NCI-H146 treated with DMSO at 0.1 percent for 48 hours (cell line): ENCODE results near the gene NCK2.

Experiments
- DNase-seq: peaks from one replicate; lab custom pipeline; 2025; ENCODE audit not compliant: unreplicated experiment; lab: John Stamatoyannopoulos, UW

The NCK2 gene

DNA sequence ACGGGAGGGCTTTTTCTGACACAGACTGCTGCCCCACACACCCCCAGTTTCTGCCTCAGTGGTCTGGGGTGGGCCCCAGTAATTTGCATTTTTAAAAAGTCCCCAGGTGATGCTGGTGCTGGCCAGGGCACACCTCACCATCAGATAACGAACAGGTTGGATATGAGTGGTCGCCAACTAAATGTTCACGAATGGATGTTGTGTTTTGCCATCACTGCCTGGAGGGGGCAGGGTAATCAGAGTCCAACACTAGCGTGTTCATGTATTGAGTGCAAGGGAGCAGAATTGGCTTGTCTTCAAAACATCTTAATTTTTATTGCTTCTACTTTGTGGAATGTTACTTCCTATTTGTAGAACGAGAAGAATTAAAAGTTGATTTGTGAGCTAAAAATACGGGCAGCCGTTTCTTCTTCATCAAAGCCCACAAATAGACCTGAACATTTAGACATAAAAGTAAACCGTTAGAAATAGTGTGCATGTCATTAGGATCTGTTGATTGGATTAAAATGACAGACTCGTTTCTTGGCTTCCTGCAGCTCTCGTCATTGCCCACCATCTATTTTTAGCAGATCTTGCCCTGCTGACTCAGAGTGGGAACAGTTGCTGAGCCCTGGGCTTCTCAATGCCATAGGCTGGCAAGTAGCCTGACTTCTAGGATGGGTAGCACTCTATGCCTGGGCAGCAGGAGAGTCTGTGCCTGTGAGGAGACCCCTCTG, 45.2 kb downstream of the NCK2 start:
- no peak for DNase-seq

DNA sequence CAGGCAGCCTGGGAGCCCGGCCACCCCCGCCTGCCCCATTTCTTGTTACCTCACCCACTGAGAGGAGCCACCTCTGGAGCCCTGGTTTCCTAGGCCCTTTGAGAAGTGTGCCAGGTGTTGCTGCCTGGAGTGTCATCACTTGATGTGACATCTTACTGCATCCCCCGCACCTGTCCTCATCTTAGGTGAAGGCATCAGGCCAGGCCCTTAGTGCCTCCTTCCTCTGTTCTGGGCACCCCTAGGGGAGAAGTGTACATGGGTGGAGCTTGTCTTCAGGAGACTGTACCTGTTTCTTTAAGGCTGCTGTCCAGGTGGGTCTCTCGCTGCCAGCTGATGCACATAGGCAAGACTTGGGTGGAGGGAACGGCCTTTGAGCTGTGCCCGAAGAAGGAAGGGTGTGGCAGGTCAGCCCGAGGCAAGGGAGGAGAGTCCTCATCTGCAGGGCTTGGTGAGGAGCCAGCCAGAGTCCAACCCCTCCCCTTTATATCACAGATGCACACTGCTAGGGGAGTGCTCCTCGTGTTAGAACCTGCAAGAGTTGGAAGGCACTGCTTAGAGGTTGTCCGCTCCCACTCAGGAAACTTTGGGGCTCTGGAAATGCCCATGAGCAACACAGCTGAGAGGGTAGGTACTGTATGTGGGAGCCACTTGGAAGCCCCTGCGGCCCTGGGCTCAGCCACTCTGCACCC, 45.9 kb downstream of the NCK2 start:
- no peak for DNase-seq

DNA sequence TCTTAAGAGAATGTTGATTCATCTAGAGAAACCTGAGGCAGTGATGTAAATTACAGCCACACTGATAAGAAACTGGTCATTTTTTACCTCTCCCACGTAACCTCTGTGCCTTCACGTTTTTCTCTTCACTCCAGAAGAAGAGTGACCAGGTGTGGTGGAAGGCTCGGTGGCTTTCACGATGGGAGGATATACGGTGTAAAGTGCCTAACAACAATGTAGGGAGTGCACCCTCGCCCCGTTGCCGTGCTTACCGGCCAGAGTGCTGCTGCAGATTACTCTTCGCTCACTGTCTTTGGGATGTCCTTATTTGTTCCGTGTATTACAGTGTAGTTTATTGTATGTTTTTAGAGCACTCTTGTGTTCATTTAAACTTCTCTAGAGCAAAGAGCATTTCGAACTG, 46.5 kb downstream of the NCK2 start:
- DNase-seq: no peak

DNA sequence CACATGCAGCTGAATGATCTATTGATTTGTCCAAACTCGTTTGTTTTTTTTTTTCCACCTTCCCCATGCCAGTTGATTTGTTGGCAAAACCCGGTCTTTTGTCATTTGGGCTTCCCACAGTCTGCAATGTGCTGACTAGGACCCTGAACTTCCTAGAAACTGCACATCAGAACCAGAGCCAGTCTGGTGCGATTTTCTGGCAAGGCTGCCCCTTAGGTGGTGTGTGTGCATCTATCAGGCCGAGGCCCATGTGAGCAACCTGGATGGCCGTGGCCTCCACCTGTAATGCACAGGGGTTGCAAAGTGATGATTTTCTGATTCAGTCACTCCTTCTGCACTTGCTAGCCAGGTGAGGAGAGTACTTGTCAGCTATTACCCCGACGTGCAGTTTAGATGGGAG, 47.8 kb downstream of the NCK2 start:
- DNase-seq: no peak

DNA sequence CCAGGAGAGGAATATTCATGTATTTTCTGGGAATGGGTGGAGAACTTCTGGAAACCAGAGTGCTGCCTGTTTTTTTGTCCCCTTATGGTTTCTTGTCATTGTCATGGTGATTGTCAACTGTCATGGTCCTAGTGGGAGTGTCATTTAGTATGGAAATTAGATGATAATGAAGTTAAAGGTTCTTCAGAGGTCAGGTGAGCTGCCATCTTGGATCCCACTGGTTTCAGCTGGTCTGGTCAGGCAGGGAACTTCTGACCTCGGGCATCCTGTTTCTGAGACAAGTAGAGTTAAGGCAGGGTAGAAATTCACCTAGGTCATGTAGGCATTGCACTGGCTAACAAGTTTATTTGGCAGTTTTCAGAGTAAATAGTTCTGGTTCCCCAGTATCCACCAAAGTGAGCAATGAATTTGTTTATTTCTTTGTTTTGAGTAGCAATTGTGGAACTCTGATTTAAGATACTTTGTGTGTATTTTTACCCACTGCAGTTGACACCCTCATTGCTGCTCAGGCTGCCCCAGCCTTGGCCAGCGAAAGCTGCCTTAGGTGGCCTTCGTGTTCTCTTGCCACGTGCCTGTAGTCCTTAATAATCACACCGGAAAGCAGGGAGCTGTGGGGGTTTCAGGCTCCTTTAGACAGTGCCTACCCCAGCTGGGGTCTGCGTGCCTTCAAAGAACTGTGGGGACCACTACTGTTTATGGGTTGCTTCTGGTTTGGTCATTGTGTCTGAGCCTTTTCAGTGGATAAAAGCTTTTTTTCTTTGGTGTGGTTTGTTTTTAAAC, 48.7 kb downstream of the NCK2 start:
- no peak for DNase-seq

DNA sequence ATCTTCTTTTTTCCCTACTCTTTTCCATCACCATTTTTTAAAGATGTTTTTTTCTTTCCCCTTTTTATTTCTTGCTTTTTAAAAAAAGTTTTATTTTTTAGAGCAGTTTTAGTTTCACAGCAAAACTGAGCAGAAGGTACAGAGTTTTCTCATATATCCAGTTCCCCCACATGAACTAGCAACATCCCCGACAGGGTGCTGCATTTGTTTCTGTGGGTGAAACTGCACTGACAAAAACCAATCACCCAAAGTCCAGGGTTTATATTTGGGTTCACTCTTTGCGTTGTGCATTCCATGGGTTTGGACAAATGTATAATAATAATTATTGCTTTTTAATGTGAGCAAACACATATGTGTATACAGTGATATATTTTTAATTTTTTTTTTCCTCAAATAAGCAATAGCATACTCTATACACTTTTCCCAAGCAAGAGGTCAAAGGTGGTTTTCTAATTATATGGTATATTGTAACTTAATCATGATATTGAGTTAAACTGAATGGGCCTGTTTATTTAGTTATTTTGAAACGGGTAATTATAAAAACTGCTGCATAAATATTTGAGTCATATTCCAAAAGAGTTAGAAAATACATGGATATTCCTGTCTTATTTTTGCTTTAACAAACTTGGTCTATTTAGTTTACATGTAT, 50.3 kb downstream of the NCK2 start:
- peak; percentile 89 for DNase-seq

DNA sequence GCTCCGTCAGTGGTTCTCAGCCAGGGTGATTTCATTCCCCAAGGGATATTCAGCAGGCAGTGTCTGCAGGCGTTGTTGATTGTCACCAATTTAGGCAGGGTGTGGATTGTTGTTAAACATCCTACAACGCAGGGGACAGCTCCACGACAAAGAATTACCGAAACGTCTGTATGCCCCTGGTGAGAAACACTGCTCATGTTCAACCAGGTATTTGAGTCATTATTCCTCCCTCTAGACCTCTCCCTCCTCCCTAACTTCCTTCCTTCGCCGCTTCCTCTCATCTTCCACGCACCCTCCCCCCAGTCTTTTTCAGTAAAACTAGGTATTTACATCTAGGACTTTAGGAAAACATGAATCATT, 50.8 kb downstream of the NCK2 start:
- DNase-seq: peak; percentile 89

DNA sequence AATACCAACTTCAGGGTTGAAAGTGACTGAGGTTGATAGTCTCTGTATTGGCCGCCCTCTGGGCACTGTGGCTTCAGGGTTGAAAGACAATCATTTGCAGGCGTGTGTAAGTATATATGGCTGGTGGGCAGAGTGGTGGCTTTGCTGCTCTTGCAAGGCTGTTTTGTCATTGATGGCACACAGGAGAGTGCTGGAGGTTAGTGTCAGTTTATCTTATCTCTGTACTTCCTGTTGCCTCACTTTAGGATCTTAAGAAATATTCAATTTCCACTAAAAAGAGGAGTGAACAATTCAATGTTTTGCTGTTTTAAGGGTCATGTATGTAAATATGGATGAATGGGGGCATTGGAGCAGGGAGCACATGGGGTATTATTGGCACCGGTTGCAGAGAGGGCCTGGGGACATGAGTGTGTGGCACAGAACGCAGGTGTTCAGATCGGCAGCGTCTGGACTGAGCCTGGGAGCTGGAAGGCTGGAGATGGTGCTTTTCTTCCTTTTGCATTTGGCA, 51.5 kb downstream of the NCK2 start:
- DNase-seq: no peak

DNA sequence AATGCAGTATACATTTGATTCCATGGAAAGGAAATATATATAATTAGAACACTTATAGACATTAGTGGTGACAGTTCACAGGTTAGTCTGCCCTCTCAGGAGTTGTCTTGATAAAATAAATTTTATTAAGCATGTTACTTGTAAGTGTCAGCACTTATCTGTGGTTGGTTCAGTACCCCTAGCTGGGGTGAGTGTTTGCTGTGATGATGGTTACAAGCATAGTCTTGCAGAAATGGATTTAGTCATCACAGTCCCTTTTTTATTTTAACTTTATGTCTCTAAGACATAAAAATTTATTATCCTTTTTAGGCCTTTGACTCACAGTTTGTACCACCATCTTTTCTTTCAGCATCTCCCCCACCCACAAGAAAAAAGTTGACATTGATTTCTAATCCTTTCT, 52.1 kb downstream of the NCK2 start:
- DNase-seq: no peak

DNA sequence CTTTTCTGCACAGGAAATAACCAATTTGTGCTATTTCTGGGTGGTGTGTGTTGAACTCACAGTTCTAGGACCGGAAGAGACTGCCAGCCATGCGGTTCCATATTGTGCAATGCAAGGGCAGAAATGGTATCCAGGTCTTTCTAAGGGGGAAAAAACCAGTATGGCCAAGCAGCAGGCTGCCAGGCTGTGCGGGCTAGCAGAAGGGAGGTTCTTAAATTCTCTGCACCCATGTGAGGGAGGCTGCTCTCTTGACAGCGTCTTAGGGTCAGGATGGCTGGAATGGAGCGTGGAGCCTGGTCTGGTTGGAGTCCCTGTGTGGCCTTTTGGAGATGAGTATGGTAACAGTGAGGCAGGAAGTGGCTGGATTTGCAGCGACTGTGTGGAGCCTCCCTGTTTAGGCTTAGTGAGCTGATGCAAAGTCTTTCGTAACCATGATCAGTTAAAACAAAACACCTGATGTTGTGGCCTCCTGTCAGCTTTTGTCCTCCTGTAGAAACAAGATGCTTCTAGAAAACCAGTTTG, 52.6 kb downstream of the NCK2 start:
- no peak for DNase-seq

DNA sequence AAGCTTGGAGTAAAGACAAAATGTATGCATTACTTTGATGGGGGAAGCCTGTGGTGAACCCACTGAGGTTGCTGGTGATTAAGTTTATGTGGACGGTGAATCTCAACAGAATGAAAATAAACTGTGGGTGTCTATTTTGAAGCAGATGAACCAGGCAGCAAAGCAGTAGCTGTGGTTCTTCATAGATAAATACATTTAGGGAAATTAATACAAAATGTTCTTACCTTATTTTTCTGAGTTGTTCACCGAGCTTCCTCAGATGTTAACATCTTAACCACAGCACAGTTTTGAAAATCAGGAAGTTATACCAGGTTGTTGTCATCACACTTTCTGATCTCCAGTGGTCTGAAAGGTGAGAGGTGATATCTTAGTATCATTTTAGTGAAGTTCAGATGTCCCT, 53.9 kb downstream of the NCK2 start:
- DNase-seq: no peak

DNA sequence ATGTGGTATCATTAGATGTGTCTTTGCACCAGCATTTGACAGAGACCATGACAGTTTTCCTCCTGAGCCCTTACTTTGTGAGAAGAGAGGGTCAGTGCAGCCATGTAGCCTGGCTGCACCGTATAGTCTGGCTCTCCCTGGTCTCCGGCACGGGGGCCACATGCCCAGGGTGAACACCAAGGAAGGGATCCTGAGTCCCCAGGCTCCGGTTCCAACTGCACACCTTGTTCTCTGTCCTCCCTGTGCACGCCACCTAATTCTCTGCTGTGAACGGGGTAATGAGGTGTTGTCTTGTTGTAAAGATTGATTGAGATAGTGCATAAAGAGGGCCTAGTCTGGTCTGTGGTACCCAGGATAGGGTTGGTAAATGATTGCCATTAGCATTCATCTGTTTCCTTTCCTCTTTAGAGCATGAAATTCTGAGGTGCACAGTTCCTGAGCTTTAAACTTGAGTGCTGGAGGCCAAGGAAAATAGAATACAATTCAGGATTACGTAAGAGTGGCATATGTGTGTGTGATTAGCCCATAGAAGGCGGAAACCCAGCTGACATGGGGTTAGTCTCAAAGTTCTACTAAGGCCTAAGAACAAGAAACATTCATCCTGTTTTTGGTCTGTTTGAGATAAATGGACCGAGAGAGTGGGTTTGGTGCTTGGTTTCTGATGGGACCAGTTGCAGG, 55.5 kb downstream of the NCK2 start:
- DNase-seq: no peak

DNA sequence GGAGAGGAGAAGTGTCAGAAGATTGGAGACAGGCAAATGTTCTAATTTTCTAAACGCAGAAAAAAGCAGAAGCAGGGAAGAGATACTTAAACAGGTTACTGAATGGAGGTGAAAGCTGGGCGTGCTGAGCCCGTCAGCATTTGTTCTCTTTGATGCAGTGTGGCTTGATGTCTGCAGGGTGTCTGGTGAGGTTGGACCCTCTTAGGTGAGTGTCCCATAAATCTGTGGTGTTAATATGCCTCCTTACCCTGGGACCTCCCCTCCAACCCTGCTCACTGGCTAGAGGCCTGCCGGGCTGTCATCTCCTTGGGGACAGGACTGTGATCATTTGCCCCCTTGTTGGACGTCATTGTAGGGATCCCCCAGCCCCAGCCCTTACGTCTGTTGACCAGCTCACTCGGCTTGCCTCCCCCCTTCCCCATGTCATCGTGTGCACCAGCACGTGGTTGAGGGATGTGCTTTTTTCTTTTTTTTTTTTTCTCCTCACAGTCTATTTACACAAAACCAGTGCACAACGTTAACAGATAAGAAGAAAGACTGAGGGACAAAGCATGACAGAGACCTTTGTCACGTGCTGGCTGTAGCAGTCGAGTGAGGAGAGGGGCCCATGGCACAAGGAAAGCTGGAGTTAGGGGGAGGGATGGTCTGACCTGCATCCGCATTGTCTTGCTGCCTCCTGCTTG, 56.4 kb downstream of the NCK2 start:
- DNase-seq: no peak

DNA sequence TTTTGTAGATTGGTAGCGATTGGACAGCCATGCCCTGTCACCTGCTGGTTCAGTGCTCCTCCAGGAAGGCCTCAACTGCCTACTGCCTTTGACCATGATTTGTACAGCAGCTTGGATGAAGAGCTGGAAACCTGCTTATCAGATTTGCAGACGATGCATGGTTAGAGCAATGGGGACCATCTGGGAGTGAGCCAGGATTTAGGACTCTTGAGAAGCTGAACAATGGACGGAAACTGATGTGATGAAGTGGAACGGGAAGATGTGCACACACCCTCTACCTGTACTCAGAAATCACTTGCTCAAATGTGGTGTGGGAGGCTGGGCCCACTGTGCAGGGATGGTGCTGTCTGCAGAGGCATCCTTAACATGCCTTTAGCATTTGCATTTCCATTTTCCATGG, 57.2 kb downstream of the NCK2 start:
- no peak for DNase-seq

DNA sequence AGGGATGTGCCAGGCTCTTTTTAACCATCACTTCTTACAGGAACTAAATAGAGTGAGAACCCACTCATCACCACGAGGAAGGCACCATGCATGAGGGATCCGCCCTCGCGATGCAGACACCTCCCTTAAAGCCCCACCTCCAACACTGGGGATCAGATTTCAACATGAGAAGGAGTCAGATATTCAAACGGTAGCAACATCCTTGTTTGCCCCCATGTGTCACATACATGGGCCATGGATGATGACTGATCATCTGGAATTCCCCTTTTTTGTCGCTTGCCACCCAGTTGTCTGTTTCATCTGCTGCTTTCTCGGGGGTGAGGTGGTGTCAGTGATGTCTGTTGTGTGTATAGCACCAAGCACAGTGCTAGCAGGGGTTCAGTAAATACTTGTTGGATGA, 57.9 kb downstream of the NCK2 start:
- DNase-seq: no peak

DNA sequence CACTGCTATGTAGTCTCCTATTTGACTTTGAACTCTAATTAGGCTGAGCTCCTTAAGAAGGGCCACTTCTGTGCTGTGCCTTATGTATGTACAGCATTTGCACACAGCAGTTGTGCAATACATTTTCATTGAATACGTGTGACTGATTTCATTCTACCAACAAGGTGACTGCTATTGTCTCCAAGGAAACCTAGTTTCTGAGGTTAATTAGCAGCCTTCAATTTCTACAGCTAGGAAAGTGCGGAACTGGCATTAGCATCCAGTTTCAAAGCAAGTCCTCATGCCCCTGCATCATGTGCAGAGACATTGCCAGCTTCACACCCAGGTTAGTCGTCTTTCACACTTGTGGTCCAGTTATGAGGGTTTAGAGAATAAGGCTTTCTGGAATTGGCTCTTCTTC, 58.6 kb downstream of the NCK2 start:
- no peak for DNase-seq

DNA sequence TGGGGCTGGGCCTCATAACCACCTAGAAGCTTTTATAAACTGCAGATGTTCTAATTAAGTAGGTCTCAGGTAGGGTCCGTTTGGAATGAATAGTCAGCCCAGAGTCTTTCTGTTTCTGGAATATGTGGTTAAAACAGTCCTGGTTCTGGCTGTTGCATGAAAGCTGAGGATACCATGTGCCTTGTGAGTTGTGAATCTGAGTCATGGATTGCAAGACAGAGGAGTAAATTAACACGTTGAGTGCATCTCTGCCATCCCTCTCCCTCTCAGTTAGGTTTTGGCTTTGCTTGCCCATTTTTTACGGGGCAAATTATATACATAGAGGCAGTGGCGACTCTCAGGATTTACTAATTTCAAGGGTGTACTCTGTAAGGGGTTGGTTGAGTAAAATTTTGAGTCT, 59.1 kb downstream of the NCK2 start:
- no peak for DNase-seq

DNA sequence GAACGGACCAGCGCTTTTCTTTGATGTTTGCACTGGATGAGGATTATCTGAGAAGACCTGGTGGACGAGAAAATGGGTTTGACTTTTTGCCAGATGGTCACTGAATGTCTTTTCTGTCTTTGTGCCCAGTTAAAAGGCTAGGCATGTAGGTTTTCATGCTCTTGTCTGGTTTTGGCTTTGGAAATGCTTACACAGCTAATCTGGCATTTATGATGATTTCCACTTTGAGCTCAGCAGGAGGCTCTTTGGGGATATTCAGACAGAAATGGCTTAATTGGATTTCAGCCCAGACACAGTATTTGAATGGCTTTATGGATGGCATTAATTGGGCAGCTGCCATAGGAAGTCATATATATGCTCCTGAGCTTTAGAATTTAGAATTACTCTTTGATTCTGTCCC, 59.6 kb downstream of the NCK2 start:
- DNase-seq: peak; percentile 93

DNA sequence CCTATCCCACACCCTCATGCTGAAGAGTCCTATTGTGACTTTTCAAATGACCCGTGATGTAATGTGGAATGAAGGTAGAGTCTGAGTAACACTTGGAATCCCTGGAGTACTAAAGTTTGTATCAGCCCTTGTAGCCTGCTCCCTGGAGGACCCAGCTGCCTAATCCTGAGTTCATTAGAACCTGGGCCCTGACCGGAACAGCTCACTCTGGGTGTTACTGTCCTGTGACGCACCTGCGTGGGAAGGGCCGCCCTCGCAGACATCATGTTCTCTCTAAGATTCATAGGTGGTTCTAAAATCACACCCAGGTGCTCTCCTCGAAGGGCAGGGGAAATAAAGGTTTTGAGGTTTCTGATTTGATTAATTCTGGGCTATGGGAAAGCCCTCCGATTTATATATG, 62.3 kb downstream of the NCK2 start:
- DNase-seq: no peak

DNA sequence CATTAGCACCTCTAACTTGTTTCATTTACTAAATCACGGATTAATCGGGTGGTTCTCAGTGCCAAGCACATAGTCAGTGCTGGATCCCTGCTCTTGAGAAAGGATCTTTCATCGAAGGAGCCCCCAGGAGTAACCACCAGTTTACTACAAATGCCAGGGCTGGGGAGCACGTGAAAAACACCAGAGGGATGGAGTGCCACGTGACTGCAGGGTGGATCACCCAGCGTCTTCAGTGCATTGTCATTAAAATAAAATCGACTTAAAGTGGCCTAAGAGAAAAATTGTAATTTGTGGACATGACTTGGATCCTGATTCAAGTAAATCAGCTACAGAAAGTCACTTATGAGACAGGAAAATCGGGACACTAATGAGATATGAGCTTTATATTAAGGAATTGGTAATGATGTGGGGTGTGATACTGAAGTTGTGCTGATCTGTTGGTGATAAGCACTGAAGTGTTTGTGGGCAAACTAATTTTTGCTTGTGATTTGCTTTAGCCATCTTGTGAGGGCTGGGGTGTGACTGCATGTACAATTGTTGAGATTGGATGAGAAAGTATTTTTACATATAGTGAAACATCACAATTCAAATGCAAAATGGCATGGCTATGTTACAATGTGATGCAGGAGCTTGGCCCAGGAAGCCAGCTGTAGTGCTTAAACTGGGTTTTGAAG, 63.8 kb downstream of the NCK2 start:
- no peak for DNase-seq
